Endothelial cell of umbilical vein (primary cell): ENCODE results near the gene CTSK. TPM values are rescaled to one million over a fixed set of nuclear protein-coding genes. Genes with fewer than 3 reads are reported as not detected.
"Not testable (repeated sequence)": the region's sequence is repeated elsewhere in the genome, so short reads cannot be mapped to it uniquely, and the experiment has no call there.

Experiments
- BruUV-seq: library from RNA; stranded (reverse); fragments of 400-500 nt; replicated peaks from 2 replicates; lab custom pipeline; 2021; lab: Mats Ljungman, UMichigan
- CTCF ChIA-PET: fragments of 300-600, 350-600 bp; sonication (Branson Sonifier 250); formaldehyde crosslinking; loops from one replicate; lab custom pipeline; 2021; ENCODE audit warnings: antibody characterized with exemption, inconsistent platforms; lab: Charles Lee
- POLR2A ChIA-PET: fragments of 300-600, 350-600 bp; sonication (Branson Sonifier 250); formaldehyde crosslinking; loops from one replicate; lab custom pipeline; 2021; ENCODE audit warnings: antibody characterized with exemption, inconsistent platforms; lab: Charles Lee
- DNase-seq: peaks from one replicate; pipeline ENCODE4 v3.0.0-alpha.2; 2011; ENCODE audit warnings: low read depth, low spot score
- FAIRE-seq: peaks from 2 replicates; lab custom pipeline; 2011; peaks lifted over from hg19 to GRCh38; lab: Jason Lieb, UNC
- H2AFZ ChIP-seq: 2 replicates; pipeline ENCODE4 v1.6.0; 2012; ENCODE audit warnings: low read depth, low read length, control low read depth, inconsistent platforms
- H3K27ac ChIP-seq: 2 replicates; pipeline ENCODE4 v1.5.1; 2011; ENCODE audit warnings: low read depth, mild to moderate bottlenecking, control low read depth, low read length, moderate library complexity; ENCODE audit not compliant: insufficient read depth
- H3K27me3 ChIP-seq, 2 experiments: 2 replicates each; pipeline versions ENCODE4 v1.6.0 to v1.6.1; 2011; ENCODE audit warnings: low read length in 2 of 2, mixed read lengths in 1 of 2; ENCODE audit not compliant: control insufficient read depth in 2 of 2, insufficient read depth in 2 of 2
- H3K36me3 ChIP-seq, 2 experiments: 2 replicates in 1 of 2; 3 replicates in 1 of 2; pipeline ENCODE4 v1.5.1; 2011; ENCODE audit warnings: low read length in 2 of 2, mild to moderate bottlenecking in 1 of 2, moderate library complexity in 1 of 2; ENCODE audit not compliant: control insufficient read depth in 2 of 2, insufficient read depth in 2 of 2; ENCODE audit errors: extremely low read depth in 1 of 2
- H3K4me1 ChIP-seq: 3 replicates; pipeline ENCODE4 v1.5.1; 2011; ENCODE audit warnings: mild to moderate bottlenecking, low read length; ENCODE audit not compliant: control insufficient read depth, insufficient read depth; ENCODE audit errors: extremely low read depth
- H3K4me2 ChIP-seq: 2 replicates; pipeline ENCODE4 v1.6.1; 2011; ENCODE audit warnings: low read length, control low read depth, mixed read lengths; ENCODE audit not compliant: insufficient read depth
- H3K4me3 ChIP-seq, 3 experiments: fragments of 200-600 bp in 1 of 3; sonication (generic), shearing (Covaris generic) in 1 of 3; replicated peaks in 1 of 3; 2 replicates each; pipeline ENCODE4 v1.5.1; 2011 to 2016; ENCODE audit warnings: control low read depth in 3 of 3, low read length in 3 of 3, mild to moderate bottlenecking in 2 of 3, inconsistent platforms in 1 of 3, low read depth in 1 of 3, moderate library complexity in 1 of 3; ENCODE audit not compliant: insufficient read depth in 1 of 3
- H3K79me2 ChIP-seq: 2 replicates; pipeline ENCODE4 v1.6.0; 2012; ENCODE audit warnings: low read length, inconsistent platforms; ENCODE audit not compliant: control insufficient read depth, insufficient read depth
- H3K9ac ChIP-seq: replicated peaks from 2 replicates; pipeline ENCODE3; 2011; ENCODE audit warnings: low read length, control low read depth; ENCODE audit not compliant: insufficient read depth; ENCODE audit errors: extremely low read depth
- H3K9me1 ChIP-seq: replicated peaks from 3 replicates; pipeline ENCODE4 v1.6.0; 2011; ENCODE audit warnings: mild to moderate bottlenecking, low read length; ENCODE audit not compliant: control insufficient read depth, insufficient read depth; ENCODE audit errors: extremely low read depth
- H3K9me3 ChIP-seq: replicated peaks from 2 replicates; pipeline ENCODE4 v1.5.1; 2012; ENCODE audit warnings: low read length, inconsistent platforms; ENCODE audit not compliant: control insufficient read depth, insufficient read depth
- H4K20me1 ChIP-seq: replicated peaks from 2 replicates; pipeline ENCODE3; 2011; ENCODE audit warnings: mild to moderate bottlenecking, low read length; ENCODE audit not compliant: control insufficient read depth, insufficient read depth; ENCODE audit errors: extremely low read depth
- CTCF ChIP-seq, 2 donors: IDR thresholded peaks; 1 replicate in 1 of 2; 2 replicates in 1 of 2; pipeline ENCODE4 v1.5.1; 2011; ENCODE audit warnings: low read length in 2 of 2, mild to moderate bottlenecking in 2 of 2, moderate library complexity in 2 of 2, control low read depth in 1 of 2, inconsistent platforms in 1 of 2, low read depth in 1 of 2; ENCODE audit not compliant: insufficient read depth in 1 of 2; ENCODE audit errors: extremely low read depth in 1 of 2
- EZH2 ChIP-seq: IDR thresholded peaks from 2 replicates; pipeline ENCODE4 v1.6.1; 2012; ENCODE audit warnings: borderline replicate concordance, low read depth, mild to moderate bottlenecking, moderate library complexity, low read length, inconsistent platforms; ENCODE audit not compliant: severe bottlenecking
- GATA2 ChIP-seq: IDR thresholded peaks from 2 replicates; pipeline ENCODE4 v1.7.0; 2011; ENCODE audit warnings: low read depth, mild to moderate bottlenecking, moderate library complexity, mixed read lengths, low read length; ENCODE audit not compliant: insufficient read length, insufficient read depth
- JUN ChIP-seq: IDR thresholded peaks from 2 replicates; pipeline ENCODE4 v1.6.1; 2011; ENCODE audit warnings: borderline replicate concordance, low read depth; ENCODE audit not compliant: insufficient read length, insufficient read depth
- MYC ChIP-seq: IDR thresholded peaks from one replicate; pipeline ENCODE4 v1.6.1; 2011; ENCODE audit warnings: mild to moderate bottlenecking, low read depth, low read length
- POLR2A ChIP-seq: IDR thresholded peaks from 2 replicates; pipeline ENCODE4 v1.6.1; 2012; ENCODE audit warnings: low read depth, mild to moderate bottlenecking, control low read depth, low read length
- POLR2AphosphoS5 ChIP-seq: IDR thresholded peaks from 2 replicates; pipeline ENCODE4 v1.6.1; 2012; ENCODE audit warnings: low read depth, mild to moderate bottlenecking, control low read depth, low read length, moderate library complexity; ENCODE audit not compliant: insufficient read depth
- dilution Hi-C: fragments of 300-500 bp; cut with MboI; formaldehyde crosslinking; loops from one replicate; pipeline ENCODE4 v1.15.0; 2019; ENCODE audit warnings: low sequenced_read_pairs; ENCODE audit not compliant: extremely low pct_ligation_motif_present
- intact Hi-C: fragments of 100-400 bp; cut with micrococcal nuclease; formaldehyde crosslinking; loops from one replicate; pipeline ENCODE4 v1.10.0; 2022
- polyA plus RNA-seq, 4 experiments: library from polyadenylated mRNA; depleted of rRNA in 3 of 4; stranded (reverse) in 3 of 4; unstranded in 1 of 4; fragments of >200 nt; gene quantifications; 2 replicates each; pipeline versions ENCODE4 v1.2.1 to v1.2.3, GENCODE V29; 2011 to 2012; ENCODE audit warnings: missing spikeins in 1 of 4
- total RNA-seq: library from RNA; stranded (reverse); gene quantifications from 2 replicates; pipeline ENCODE4 v1.2.3, GENCODE V29; 2021

Gene CTSK
- total and polyA plus RNA-seq, 2 donors (not counting 3 experiments of a cell fraction or from before 2014, with no cell fraction given), result 18.5 to 45.6 TPM

GRCh38 chr1:150841626-150842025 lies 33.6 kb upstream of the CTSK start:
- Histone ChIP-seq H3K9me1 (no peaks in the 10 kb centered on the region), H2AFZ (no peak overlapping the region), H3K9ac (no peak overlapping the region), H3K4me2 (no peak overlapping the region), H3K36me3 (peaks cover 0 to 3% of the 10 kb centered on the region in 2 experiments), H3K4me3 (no peak overlapping the region), H3K9me3 (no peaks in the 10 kb centered on the region), H3K27ac (no peak overlapping the region), H3K27me3 (no peaks in the 10 kb centered on the region), H4K20me1 (no peaks in the 10 kb centered on the region), H3K79me2 (no peaks in the 10 kb centered on the region), H3K4me1 (no peaks in the 10 kb centered on the region)
- FAIRE-seq (no peak), DNase-seq (no peak)
- intact Hi-C loops (no loop called here), dilution Hi-C loops (no loop called here)
- CTCF ChIA-PET, result interaction anchor here (0.7 kb wide), 1 partner anchor 28 kb away, joined by 3 read pairs; no protein-coding TSS in a partner anchor
- no TSS peak for BruUV-seq
- no peak for TF ChIP-seq POLR2A
- TF ChIP-seq JUN, result no peak
- TF ChIP-seq CTCF (IDR thresholded peaks at IDR 0.05; ENCODE audit: extremely low read depth in 1 of 2, insufficient read depth in 1 of 2, low read depth in 1 of 2, low read length in 2 of 2), result no peak
- no peak for TF ChIP-seq EZH2
- TF ChIP-seq POLR2AphosphoS5, result no peak
- no peak for TF ChIP-seq GATA2
- no peak for TF ChIP-seq MYC
- POLR2A ChIA-PET, result no interaction called here

- H3K9me3 ChIP-seq, H3K79me2 ChIP-seq, H2AFZ ChIP-seq, FAIRE-seq, CTCF ChIA-PET, H3K27ac ChIP-seq, H3K9ac ChIP-seq, BruUV-seq, H3K27me3 ChIP-seq, H3K9me1 ChIP-seq, DNase-seq, H3K4me2 ChIP-seq, H3K4me3 ChIP-seq, dilution Hi-C loops, H4K20me1 ChIP-seq, POLR2A ChIA-PET, H3K4me1 ChIP-seq, H3K36me3 ChIP-seq, intact Hi-C loops: not testable (repeated sequence)
Measured at GRCh38 chr1:150840850-150841249, 32.8 kb upstream of the CTSK start.
